Measurements from ENCODE around the gene WDR20.
"Not testable (repeated sequence)": the region's sequence is repeated elsewhere in the genome, so short reads cannot be mapped to it uniquely, and the experiment has no call there.

The WDR20 gene

DNA sequence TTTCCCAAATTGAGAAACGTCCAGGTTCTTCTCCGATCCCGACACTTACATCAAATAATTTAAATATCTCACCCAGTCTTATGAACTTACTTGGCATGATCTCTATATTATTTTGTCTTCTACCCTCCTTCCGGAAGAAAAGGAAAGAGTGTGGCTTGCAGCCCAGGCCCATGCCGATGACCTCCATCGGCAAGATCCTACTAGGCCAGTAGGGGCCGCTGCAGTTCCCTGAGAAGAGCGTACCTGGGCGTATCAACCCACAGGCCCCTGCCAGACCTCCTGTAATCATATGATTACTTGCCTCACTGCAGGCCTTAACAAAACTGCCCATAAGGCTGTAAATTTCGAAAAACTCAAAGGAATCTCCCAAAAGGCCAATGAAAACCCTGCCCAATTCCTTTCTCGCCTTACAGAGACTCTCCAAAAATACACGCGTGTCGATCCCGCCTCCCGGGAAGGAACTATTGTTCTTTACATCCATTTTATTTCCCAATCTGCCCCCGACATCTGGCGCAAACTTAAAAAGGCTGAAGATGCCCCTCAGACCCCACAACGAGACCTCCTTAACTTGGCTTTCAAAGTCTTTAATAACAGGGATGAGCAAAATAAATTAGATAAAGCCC lies 95.7 kb downstream of the WDR20 start:
- TF ChIP-seq, protein P1, sequence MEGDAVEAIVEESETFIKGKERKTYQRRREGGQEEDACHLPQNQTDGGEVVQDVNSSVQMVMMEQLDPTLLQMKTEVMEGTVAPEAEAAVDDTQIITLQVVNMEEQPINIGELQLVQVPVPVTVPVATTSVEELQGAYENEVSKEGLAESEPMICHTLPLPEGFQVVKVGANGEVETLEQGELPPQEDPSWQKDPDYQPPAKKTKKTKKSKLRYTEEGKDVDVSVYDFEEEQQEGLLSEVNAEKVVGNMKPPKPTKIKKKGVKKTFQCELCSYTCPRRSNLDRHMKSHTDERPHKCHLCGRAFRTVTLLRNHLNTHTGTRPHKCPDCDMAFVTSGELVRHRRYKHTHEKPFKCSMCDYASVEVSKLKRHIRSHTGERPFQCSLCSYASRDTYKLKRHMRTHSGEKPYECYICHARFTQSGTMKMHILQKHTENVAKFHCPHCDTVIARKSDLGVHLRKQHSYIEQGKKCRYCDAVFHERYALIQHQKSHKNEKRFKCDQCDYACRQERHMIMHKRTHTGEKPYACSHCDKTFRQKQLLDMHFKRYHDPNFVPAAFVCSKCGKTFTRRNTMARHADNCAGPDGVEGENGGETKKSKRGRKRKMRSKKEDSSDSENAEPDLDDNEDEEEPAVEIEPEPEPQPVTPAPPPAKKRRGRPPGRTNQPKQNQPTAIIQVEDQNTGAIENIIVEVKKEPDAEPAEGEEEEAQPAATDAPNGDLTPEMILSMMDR (IDR thresholded peaks at IDR 0.05), result peak; percentile 86
- Mint-ChIP-seq H3K4me3 (no peak overlapping the region), H3K36me3 (ENCODE audit: low read depth) (no peaks in the 10 kb centered on the region), H3K9me3 (peaks cover 1% of the 10 kb centered on the region), H3K4me1 (peaks cover 4% of the 10 kb centered on the region), H3K27me3 (ENCODE audit: low read depth, poor library complexity) (no peaks in the 10 kb centered on the region), H3K27ac (no peak overlapping the region)
- DNase-seq, result peak; percentile 81

DNA sequence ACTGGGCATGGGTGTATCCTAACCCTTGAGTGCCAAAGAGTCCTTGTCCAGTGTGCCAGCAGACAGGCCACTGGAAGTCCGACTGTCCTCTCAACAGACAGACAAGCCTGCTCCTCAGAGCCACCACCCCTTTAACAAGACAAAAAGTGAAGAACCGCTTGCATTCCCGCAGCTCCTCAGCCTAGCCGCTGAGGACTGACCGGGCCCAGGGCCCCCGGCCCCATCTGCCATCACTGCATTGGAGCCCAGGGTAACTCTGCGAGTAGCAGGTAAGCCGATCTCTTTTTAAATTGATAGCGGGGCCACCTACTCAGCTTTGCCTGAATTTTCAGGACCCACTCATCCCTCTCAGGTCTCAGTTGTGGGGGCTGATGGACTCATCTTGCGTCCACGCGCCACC lies 96.3 kb downstream of the WDR20 start:
- Mint-ChIP-seq H3K27ac (no peak overlapping the region), H3K36me3 (ENCODE audit: low read depth) (no peaks in the 10 kb centered on the region), H3K4me3 (no peak overlapping the region), H3K27me3 (ENCODE audit: low read depth, poor library complexity) (no peaks in the 10 kb centered on the region), H3K4me1 (peaks cover 4% of the 10 kb centered on the region), H3K9me3 (peaks cover 3% of the 10 kb centered on the region)
- no peak for DNase-seq
- TF ChIP-seq, protein P1 (IDR thresholded peaks at IDR 0.05), result no peak

DNA sequence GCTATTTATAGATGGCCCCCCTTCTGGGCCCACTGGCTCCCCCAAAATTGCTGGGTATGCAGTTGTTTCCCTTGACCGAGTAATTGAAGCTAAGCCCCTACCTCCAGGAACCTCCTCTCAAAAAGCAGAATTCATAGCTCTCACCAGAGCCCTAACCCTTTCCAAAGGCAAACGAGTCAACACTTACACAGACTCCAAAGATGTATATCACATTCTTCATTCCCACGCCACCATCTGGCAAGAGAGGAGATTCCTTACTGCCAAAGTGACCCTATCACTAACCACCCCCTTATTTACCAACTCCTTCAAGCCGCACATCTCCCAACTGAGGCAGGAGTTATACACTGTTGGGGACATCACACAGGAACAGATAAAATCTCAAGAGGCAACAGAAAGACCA lies 98.4 kb downstream of the WDR20 start:
- H3K9me3 Mint-ChIP-seq, result peaks cover 3% of the 10 kb centered on the region
- peaks cover 4% of the 10 kb centered on the region for H3K4me1 Mint-ChIP-seq
- no peaks in the 10 kb centered on the region for H3K27me3 Mint-ChIP-seq (ENCODE audit: low read depth, poor library complexity)
- no peak overlapping the region for H3K27ac Mint-ChIP-seq
- H3K36me3 Mint-ChIP-seq (ENCODE audit: low read depth), result no peaks in the 10 kb centered on the region
- no peak overlapping the region for H3K4me3 Mint-ChIP-seq
- TF ChIP-seq, protein P1 (IDR thresholded peaks at IDR 0.05), result no peak
- DNase-seq, result no peak

DNA sequence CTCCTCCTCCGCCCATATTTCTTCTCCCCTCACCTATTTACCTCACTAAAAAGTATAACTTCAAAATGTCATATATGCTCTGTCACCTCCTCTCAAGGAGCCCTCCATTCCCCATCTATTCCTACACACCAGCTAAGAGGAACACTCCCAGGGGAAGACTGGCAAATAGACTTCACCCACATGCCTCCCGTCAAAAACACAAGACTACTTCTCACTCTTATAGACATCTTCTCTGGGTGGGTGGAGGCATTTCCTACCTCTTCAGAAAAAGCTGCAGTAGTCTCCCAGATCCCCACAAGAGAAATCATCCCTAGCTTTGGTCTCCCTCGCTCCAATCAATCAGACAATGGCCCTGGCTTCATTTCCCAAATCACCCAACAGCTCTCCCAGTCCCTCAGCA lies 99.1 kb downstream of the WDR20 start:
- H3K4me1 Mint-ChIP-seq, result peaks cover under 1% of the 10 kb centered on the region
- H3K4me3 Mint-ChIP-seq, result no peak overlapping the region
- no peaks in the 10 kb centered on the region for H3K27me3 Mint-ChIP-seq (ENCODE audit: low read depth, poor library complexity)
- DNase-seq, result no peak
- H3K9me3 Mint-ChIP-seq, result peaks cover 3% of the 10 kb centered on the region
- no peak overlapping the region for H3K27ac Mint-ChIP-seq
- TF ChIP-seq, protein P1 (IDR thresholded peaks at IDR 0.05), result no peak
- H3K36me3 Mint-ChIP-seq (ENCODE audit: low read depth), result no peaks in the 10 kb centered on the region

DNA sequence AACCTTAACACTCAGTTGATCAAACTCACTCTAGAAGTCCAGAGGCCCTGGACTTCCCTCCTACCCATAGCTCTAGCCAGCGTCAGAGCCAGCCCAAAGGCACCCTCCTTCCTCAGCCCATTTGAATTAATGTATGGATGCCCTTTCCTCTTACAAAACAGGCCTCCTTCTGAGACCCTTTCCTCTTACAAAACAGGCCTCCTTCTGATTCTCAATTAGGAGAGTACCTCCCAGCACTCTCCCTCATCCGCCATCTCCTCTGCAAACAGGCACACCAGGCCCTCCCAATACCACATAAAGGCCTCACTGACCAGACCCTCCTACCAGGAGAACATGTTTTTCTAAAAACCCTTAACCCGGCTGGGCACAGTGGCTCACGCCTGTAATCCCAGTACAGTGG lies 99.5 kb downstream of the WDR20 start:
- H3K4me3 Mint-ChIP-seq, result no peak overlapping the region
- no peak for DNase-seq
- no peak overlapping the region for H3K27ac Mint-ChIP-seq

DNA sequence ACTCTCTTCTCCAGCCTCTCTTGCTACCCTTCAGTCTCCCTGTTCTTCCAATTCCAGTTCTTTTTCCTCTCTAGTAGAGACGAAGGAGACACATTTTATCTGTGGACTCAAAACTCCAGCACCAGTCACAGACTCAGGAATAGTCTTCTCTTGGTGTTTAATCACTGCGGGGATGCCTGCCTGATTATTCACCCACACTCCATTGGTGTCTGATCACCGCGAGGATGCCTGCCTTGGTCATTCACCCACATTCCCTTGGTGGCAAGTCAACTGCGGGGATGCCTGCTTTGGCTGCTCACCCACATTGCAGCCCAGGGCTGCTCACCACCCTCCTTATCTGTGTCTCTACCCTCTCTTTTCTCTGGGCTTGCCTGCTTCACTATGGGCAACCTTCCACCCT lies 100.8 kb downstream of the WDR20 start:
- DNase-seq; H3K27me3 Mint-ChIP-seq (ENCODE audit: low read depth, poor library complexity); H3K36me3 Mint-ChIP-seq (ENCODE audit: low read depth); H3K4me1 Mint-ChIP-seq; H3K4me3 Mint-ChIP-seq; H3K9me3 Mint-ChIP-seq: not testable (repeated sequence)
- peak overlapping the region; percentile 21 for H3K27ac Mint-ChIP-seq

More for the DNA sequence above, 99.5 kb downstream of the WDR20 start:
- Mint-ChIP-seq H3K9me3 (peaks cover 3% of the 10 kb centered on the region), H3K36me3 (ENCODE audit: low read depth) (no peaks in the 10 kb centered on the region), H3K27me3 (ENCODE audit: low read depth, poor library complexity) (no peaks in the 10 kb centered on the region), H3K4me1 (no peaks in the 10 kb centered on the region)
- TF ChIP-seq, protein P1 (IDR thresholded peaks at IDR 0.05), result no peak

Measured in nephron progenitor cell (in vitro differentiated cells).